ENCODE measurements around the gene DNAJC30.
A peak's percentile ranks its signal among the peaks of the same experiment; 100 is the strongest.

The DNAJC30 gene

DNA sequence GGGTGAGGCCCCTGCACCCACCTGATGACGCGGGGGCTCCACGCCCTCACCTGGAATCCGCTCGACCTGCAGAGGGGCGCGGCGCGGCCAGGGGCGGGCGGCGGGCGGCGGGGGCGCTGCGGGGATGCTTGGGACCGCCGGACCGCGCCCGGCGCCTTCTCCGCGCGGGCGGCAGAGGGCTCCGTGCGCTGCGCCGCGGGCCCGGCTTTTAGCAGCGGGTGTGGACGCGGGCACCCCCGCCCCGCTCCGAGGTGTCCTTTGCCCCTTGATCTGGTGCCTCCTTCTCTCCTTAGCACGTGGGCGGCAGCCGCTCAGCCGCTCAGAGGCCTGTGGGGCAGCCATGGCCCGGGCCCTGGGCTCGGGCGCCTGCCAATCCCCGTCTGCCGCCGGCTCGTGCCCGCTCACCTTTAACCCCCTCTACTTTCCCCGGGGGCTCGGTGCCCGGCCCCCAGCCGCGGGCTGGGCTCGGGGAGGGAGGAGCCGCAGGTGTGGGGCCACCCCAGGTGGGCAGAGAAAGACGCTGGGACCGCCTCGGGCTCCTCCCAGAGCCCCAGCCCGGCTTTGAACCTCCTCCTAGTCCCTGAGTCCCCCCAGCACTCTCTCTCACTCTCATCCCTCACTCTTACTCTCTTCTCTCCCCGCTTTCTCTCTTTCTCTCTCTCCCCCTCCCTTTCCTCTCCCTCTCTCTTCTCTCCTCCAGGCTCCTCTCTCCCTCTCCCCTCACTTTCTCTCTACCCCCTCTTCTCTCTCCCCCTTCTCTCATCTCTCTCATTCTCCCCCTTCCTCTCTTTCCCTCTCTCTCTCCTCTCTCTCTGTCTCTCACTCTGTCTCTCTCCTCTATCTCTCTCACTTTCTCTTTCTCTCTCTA is 35.3 kb downstream of the DNAJC30 start:
- peak; percentile 7 for DNase-seq (ENCODE audit: low read depth)

DNA sequence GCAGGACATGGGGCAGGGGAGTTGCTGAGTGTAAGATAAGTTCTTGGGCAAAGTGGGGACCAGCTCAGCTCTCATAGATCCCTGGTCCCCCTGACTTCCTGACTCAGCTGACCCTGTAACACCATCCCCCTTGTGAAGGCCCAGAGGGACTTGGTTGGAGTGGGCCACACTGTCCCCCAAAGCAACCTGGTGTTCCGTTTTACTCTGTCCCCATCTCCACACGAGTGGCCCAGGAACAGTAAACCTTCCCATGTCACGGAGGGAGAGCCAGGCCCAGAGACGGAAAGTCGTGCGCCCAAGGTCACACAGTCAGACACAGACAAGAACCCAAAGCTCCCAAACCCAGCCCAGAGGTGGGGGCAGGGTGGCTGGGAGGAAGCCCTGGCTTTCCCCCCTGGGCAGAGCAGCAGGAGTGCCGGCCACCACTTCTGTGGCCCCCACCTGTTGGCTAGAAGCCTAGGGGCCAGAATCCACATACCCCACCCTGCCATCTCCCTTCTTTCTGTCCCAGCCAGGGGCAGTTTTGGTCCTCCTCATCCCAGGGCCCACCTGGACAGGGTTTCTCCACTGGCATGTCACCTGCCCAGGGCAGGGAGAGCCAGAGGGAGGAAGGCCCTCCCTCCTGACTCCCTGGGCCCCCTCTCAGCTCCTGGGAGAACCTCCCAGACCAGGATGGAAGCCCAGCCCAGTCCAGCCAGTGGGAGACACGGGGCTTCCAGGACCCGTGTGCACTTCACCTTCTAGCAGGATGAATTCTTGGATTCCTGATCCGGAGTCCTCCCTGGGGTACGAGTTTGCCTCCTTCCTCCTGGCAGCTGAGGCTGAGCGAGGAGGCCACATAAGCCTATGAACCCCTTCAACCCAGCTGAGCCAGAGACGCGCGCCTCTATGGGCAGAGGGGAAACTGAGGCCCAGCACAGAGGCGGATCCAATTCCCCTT is 36.2 kb downstream of the DNAJC30 start:
- DNase-seq (ENCODE audit: low read depth), result no peak

DNA sequence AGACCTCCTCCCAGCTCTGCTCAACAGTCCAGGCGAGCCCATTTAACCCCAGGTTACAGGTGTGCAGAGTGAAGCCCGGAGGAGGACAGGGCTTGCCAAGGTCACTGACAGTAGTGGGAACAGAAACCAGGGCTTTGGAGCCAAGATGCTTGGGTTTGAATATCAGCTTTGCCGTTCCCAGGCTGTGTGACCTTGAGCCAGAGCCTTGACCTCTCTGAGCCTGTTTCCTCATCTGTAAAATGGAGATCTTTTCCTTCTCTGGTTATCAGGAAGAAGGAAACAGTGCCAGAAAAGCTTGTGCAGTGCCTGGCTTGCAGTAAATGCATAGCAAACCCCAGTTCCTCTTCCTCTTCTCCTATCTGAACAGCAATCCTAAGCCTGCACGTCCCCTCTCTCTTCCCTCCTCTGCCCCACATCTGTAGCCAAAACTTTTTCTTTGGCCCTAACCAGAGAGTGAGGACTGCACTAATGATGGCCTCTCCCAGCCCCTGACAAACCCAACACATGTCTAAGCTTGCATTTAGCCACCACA is 37.5 kb downstream of the DNAJC30 start:
- DNase-seq (ENCODE audit: low read depth), result no peak

DNA sequence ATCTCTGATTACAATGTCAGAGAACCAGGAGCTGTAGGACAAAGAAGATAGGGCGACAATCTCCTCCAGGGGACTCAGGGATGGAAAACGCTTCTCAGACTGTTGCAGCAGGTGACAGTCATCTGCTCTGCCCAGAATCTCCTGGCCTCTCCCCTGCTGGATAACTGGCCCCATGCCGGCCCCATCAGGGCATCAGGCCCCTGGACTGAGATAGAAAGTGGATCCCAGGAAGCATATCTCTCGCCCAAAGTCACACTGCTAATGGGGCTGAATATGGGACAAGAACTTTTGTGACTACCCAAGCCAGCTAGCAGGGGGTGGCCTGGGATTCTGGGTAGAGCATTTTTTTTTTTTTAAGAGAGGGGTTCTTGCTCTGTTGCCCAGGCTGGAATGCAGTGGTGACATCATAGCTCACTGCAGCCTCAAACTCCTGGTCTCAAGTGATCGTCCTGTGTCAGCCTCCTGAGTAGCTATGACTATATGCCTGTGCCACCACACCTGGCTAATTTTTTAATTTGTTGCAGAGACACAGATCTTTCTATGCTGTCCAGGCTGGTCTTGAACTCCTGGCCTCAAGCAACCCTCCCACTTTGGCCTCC is 38.5 kb downstream of the DNAJC30 start:
- peak; percentile 10 for DNase-seq (ENCODE audit: low read depth)

DNA sequence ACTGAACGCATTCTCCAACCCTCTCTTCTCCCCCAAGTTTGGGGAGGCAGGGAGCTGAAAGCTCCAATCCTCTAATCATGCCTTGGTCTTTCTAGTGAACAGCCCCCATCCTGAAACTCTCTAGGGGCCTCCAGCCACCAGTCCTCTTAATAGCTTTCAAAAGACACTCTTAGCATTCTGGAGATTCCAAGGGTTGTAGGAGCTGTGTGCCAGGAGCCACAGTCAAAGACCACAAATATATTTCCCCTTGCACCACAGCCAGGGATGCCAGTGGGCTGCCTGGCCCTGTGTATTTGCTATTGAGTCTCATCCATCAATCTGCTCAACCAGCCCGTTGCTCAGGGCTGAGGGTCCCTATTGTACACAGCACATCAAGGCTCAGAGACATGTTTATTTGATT is 40.4 kb downstream of the DNAJC30 start:
- DNase-seq (ENCODE audit: low read depth), result no peak

DNA sequence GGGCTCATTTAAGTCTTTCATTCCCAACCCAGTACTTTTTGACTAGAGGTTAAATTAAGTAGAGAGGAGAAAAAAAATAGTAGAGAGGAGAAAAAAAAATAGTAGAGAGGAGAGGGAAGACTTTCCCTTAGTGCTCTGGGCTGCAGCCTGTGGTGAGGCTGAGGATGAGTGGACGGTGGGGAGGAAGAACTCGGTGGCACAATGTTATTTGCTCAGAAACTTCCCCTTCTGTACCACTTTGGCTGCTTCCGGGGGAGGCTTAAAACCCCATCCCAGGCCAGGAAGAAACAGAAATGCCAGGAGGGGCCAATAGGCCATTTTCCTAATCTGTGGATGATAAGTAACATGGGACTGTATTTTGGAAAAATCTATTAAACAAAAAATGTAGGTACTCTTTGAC is 44.3 kb downstream of the DNAJC30 start:
- DNase-seq (ENCODE audit: low read depth), result no peak

DNA sequence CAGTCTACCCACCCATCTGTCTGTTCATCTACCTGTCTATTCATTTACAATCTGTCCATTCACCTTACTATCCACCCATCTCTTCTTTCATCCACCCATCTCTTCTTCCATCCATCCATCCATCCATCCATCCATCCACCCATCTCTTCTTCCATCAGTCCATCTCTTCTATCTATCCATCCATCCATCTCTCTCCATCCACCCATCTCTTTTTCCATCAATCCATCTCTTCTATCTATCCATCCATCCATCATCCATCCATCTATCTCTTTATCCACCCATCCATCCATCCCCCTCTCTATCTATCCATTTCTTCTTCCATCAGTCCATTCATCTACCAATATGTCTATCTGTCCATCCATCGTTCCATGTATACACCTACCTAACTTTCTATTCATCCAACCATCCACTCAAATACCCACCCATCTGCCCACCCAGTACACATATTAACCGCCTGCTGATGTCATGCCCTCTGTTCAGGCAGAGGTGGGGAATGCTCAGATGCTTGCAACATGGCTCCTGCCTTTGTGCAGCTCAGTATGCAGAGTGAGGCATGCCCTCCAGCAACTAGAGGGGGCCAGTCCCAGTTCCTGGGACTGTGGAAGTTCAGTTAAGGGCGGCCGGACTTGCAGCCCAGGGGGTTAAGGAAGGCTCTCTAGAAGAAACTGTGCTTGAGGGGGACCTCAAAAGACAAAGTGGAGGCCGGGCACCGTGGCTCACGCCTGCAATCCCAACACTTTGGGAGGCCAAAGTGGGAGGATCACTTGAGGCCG is 47.6 kb downstream of the DNAJC30 start:
- DNase-seq (ENCODE audit: low read depth), result no peak

DNA sequence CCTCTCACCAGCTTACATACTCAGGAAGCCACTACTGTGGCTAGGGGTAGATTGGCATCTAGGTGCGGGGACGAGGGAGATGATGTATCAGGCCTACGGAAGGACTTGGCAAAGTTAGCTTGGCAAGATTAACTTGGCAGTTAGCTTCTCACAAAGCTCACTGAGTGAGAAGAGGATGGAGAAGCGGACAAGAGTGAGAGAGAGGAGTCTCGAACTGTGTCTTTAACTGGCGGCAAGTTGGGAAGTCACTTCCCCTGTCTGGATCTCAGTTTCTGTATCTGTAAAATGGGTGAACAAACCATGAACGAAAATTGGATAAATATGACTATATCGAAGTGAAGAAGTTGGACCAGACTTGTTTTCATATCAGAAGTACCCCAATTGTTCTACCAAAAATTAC is 49.4 kb downstream of the DNAJC30 start:
- no peak for DNase-seq (ENCODE audit: low read depth)

DNA sequence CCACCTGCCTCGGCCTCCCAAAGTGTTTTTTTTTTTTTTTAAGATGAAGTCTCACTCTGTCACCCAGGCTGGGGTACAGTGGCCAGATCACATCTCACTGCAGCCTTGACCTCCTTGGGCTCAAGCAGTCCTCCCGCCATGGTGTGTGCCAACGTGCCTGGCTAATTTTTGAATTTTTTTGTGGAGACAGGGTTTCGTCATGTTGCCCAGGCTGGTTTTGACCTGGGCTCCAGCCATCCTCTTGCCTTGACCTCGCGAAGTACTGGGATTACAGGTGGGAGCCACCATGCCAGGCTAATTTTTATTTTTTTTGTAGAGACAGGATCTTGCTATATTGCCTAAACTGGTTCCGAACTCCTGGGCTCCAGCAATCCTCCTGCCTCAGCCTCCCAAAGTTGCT is 49.9 kb downstream of the DNAJC30 start:
- DNase-seq (ENCODE audit: low read depth), result no peak

DNA sequence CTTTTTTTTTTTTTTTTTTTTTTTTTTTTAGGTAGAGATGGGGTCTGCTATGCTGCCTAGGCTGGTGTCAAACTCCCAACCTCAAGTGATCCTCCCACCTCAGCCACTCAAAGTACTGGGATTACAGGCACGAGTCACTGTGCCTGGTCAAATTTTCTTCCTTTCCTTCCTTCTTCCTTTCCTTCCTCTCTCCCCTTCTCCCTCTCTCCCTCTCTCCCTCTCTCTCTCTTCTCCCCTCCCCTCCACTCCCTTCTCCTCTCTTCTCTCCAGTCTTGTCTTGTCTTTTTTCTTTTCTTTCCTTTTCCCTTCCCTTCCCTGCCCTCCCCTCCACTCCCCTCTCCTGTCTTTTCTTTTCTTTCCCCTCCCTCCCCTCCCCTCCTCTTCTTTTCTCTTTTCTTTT is 51.7 kb downstream of the DNAJC30 start:
- no peak for DNase-seq (ENCODE audit: low read depth)
